ENCODE data around the gene IL19. TPM values are rescaled to one million over a fixed set of nuclear protein-coding genes. Genes with fewer than 3 reads are reported as not detected.

The IL19 gene
- total RNA-seq, 1 experiment from 2014 or later = not detected

- no peak overlapping the region for H2AK5ac ChIP-seq (ENCODE audit: insufficient read length, low read length)
- TF ChIP-seq, protein P1, sequence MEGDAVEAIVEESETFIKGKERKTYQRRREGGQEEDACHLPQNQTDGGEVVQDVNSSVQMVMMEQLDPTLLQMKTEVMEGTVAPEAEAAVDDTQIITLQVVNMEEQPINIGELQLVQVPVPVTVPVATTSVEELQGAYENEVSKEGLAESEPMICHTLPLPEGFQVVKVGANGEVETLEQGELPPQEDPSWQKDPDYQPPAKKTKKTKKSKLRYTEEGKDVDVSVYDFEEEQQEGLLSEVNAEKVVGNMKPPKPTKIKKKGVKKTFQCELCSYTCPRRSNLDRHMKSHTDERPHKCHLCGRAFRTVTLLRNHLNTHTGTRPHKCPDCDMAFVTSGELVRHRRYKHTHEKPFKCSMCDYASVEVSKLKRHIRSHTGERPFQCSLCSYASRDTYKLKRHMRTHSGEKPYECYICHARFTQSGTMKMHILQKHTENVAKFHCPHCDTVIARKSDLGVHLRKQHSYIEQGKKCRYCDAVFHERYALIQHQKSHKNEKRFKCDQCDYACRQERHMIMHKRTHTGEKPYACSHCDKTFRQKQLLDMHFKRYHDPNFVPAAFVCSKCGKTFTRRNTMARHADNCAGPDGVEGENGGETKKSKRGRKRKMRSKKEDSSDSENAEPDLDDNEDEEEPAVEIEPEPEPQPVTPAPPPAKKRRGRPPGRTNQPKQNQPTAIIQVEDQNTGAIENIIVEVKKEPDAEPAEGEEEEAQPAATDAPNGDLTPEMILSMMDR (conservative IDR thresholded peaks at IDR 0.05) = no peak
- no peak overlapping the region for H3K27ac ChIP-seq (ENCODE audit: insufficient read length, low read depth, low read length)
- Mint-ChIP-seq H3K36me3 (ENCODE audit: insufficient read depth in 1 of 3, low read depth in 3 of 3) (no peaks in the 10 kb centered on the region), H3K4me3 (no peak overlapping the region), H3K27ac (no peak overlapping the region), H3K4me1 (no peaks in the 10 kb centered on the region), H3K27me3 (ENCODE audit: low read depth) (no peaks in the 10 kb centered on the region), H3K9me3 (no peaks in the 10 kb centered on the region)
- no peak overlapping the region for H4K8ac ChIP-seq (replicated peaks; ENCODE audit: insufficient read length, low read depth, low read length)
- no peak overlapping the region for H3K4me2 ChIP-seq (ENCODE audit: insufficient read depth, insufficient read length, low read length)
- no peak overlapping the region for H2BK15ac ChIP-seq (ENCODE audit: low read depth, low read length)
- no peaks in the 10 kb centered on the region for H3K79me1 ChIP-seq (ENCODE audit: insufficient read depth, low read depth, low read length, poor library complexity, severe bottlenecking)
- no peaks in the 10 kb centered on the region for H3K9me3 ChIP-seq (ENCODE audit: control insufficient read depth, low read depth, low read length)
- no peak overlapping the region for H2BK12ac ChIP-seq (ENCODE audit: insufficient read length, low read depth, low read length)
- no peak for DNase-seq
- no peak overlapping the region for H2BK120ac ChIP-seq (ENCODE audit: low read depth, low read length, poor library complexity, severe bottlenecking)
- H3K79me2 ChIP-seq (ENCODE audit: insufficient read depth, low read length) = no peaks in the 10 kb centered on the region
- H3K27me3 ChIP-seq (ENCODE audit: insufficient read depth, low read length) = no peaks in the 10 kb centered on the region
- no peak overlapping the region for H2BK20ac ChIP-seq (ENCODE audit: low read depth, low read length, poor library complexity, severe bottlenecking)
- no peak overlapping the region for H3K9ac ChIP-seq (ENCODE audit: extremely low read depth, insufficient read length, low read length)
- H3K23me2 ChIP-seq (ENCODE audit: insufficient read length, low read depth, low read length, poor library complexity, severe bottlenecking) = peaks cover 2% of the 10 kb centered on the region
- no peak overlapping the region for H4K5ac ChIP-seq (ENCODE audit: insufficient read length, low read depth, low read length)
- no peaks in the 10 kb centered on the region for H4K20me1 ChIP-seq (ENCODE audit: control insufficient read depth, insufficient read depth, insufficient read length)
- no peak overlapping the region for H3K4ac ChIP-seq (ENCODE audit: low read depth, low read length)
- H2BK5ac ChIP-seq (ENCODE audit: insufficient read length, low read length) = no peak overlapping the region
- H2AFZ ChIP-seq (ENCODE audit: low read length) = no peak overlapping the region
- H3T11ph ChIP-seq (ENCODE audit: low read length) = no peak overlapping the region
- H3K18ac ChIP-seq (ENCODE audit: insufficient read length, low read depth, low read length) = no peak overlapping the region
- H3K4me1 ChIP-seq (ENCODE audit: insufficient read depth, low read length) = no peaks in the 10 kb centered on the region
- H3K23ac ChIP-seq (ENCODE audit: insufficient read length, low read depth, low read length) = no peak overlapping the region
- no peak overlapping the region for H3K56ac ChIP-seq (ENCODE audit: insufficient read length, low read depth, low read length)
- H4K91ac ChIP-seq (ENCODE audit: insufficient read length, low read depth, low read length) = no peak overlapping the region
- H3K14ac ChIP-seq (ENCODE audit: insufficient read depth, low read length) = no peak overlapping the region
These were observed 72.3 kb downstream of the IL19 start for GRCh38 chr1:206842854-206843253.

Data from H9 (cell line).